Activated naive CD4-positive, alpha-beta T cell treated with anti-CD3 and anti-CD28 coated beads, Interleukin-2, amount 50 U/mL, for 24 hours (primary cell): ENCODE results near the gene TNPO1.
"Not testable (repeated sequence)": the region's sequence is repeated elsewhere in the genome, so short reads cannot be mapped to it uniquely, and the experiment has no call there.

ENCODE experiments used
- H3K27ac Mint-ChIP-seq: one replicate; pipeline ENCODE4 v1.8.0; 2021; ENCODE audit warnings: mild to moderate bottlenecking, mixed read lengths
- H3K27me3 Mint-ChIP-seq: one replicate; pipeline ENCODE4 v1.8.0; 2021; ENCODE audit warnings: mixed read lengths
- H3K36me3 Mint-ChIP-seq: one replicate; pipeline ENCODE4 v1.8.0; 2021; ENCODE audit warnings: mixed read lengths
- H3K4me1 Mint-ChIP-seq: one replicate; pipeline ENCODE4 v1.8.0; 2021; ENCODE audit warnings: mixed read lengths
- H3K4me3 Mint-ChIP-seq: one replicate; pipeline ENCODE4 v1.8.0; 2021; ENCODE audit warnings: mild to moderate bottlenecking, mixed read lengths
- H3K9me3 Mint-ChIP-seq: one replicate; pipeline ENCODE4 v1.8.0; 2021; ENCODE audit warnings: mixed read lengths

Gene TNPO1

DNA sequence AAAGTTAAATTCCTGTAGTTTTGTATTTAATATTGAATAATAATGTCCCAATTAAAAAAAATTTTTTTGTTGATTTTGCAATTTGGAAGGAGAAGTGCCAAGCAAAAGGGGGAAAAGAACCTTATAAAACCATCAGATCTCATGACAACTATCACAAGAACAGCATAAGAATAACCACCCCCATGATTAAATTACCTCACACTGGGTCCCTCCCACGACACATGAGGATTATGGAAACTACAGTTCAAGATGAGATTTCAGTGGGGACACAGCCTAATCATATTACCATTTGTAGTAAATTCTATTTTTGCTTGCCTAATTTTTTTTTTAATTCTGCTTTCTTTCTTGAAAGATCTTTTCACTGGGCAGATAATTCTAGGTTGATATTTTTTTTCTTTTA is 106.0 kb downstream of the TNPO1 start:
- no peaks in the 10 kb centered on the region for H3K4me1 Mint-ChIP-seq
- no peaks in the 10 kb centered on the region for H3K27me3 Mint-ChIP-seq
- H3K4me3 Mint-ChIP-seq, result no peak overlapping the region
- no peaks in the 10 kb centered on the region for H3K9me3 Mint-ChIP-seq
- H3K27ac Mint-ChIP-seq, result no peak overlapping the region
- no peaks in the 10 kb centered on the region for H3K36me3 Mint-ChIP-seq

DNA sequence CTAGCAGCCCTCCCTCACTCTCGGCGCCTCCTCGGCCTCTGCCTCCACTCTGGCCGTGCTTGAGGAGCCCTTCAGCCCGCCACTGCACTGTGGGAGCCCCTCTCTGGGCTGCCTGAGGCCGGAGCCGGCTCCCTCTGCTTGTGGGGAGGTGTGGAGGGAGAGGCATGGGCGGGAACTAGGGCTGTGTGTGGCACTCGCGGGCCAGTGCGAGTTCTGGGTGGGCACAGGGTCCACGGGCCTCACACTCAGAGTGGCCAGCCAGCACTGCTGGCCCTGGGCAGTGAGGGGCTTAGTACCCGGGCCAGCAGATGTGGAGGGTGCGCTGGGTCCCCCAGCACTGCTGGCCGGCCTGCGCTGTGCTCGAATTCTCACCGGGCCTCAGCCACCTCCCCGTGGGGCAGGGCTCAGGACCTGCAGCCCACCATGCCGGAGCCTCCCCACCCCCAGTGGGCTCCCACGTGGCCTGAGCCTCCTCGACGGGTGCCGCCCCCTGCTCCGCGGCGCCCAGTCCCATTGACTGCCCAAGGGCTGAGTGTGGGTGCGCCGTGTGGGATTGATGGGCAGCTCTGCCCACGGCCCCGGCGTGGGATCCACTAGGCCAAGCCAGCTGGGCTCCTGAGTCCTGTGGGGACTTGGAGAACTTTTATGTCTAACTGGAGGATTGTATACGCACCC is 109.0 kb downstream of the TNPO1 start:
- H3K27me3 Mint-ChIP-seq, result no peaks in the 10 kb centered on the region
- no peaks in the 10 kb centered on the region for H3K36me3 Mint-ChIP-seq
- no peaks in the 10 kb centered on the region for H3K9me3 Mint-ChIP-seq
- no peaks in the 10 kb centered on the region for H3K4me1 Mint-ChIP-seq
- no peak overlapping the region for H3K4me3 Mint-ChIP-seq
- no peak overlapping the region for H3K27ac Mint-ChIP-seq

DNA sequence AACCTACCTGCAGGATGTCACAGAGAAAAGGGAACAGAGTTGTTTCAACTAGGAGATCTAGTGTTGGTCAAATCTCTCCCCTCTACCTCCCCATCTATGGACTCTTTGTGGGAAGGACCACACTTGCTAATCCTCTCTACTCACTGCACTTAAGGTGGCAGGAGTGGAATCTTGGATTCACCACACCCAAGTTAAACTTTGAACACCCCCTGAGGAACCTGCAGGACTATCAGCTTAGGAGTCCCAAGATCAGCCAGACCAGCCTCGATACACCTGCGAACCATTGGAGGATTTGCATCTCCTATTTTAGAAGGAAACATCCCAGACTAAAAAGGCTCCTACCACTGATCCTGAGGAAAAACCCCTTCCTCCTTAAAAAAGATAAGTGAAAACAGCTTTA is 116.2 kb downstream of the TNPO1 start:
- not testable (repeated sequence) for H3K4me1 Mint-ChIP-seq, H3K36me3 Mint-ChIP-seq, H3K27ac Mint-ChIP-seq, H3K4me3 Mint-ChIP-seq, H3K27me3 Mint-ChIP-seq, H3K9me3 Mint-ChIP-seq

DNA sequence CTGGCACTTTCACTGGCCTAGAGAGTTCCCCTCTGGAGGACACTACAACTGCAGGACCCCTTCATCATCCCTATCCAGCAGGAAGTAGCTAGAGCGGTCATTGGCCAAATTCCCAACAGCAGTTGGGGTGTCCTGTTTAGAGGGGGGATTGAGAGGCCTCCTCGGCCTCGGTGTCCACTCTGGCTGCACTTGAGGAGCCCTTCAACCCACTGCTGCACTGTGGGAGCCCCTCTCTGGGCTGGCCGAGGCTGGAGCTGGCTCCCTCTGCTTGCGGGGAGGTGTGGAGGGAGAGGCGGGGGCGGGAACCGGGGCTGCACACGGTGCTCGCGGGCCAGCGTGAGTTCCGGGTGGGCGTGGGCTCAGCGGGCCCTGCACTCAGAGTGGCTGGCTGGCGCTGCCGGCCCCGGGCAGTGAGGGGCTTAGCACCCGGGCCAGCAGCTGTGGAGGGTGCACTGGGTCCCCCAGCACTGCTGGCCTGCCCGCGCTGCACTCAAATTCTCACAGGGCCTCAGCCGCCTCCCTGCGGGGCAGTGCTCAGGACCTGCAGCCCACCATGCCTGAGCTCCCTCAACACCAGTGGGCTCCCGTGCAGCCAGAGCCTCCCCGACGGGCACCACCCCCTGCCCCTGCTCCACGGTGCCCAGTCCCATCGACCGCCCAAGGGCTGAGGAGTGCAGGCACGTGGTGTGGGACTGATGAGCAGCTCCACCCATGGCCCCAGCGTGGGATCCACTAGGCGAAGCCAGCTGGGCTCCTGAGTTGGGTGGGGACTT is 118.7 kb downstream of the TNPO1 start:
- peaks cover 15% of the 10 kb centered on the region for H3K27me3 Mint-ChIP-seq
- H3K27ac Mint-ChIP-seq, H3K9me3 Mint-ChIP-seq, H3K4me3 Mint-ChIP-seq, H3K4me1 Mint-ChIP-seq, H3K36me3 Mint-ChIP-seq: not testable (repeated sequence)

DNA sequence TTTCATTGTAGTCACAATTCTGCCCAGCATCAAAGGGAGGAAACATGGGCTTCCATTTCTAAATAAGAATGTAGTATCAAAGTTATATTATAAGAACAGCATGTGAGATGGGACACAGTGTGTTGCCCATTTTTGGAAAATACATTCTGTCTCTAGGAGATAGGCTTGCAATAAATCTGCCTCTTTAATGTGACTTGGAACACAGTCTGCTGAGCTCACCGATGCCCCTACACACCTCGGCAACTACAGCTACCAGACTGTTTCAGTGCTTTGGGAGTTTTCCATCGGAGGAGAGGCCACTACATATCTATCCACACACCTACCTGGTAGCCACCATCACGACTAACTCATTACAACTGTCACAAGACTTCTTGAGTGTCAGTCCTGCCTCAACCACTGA is 120.4 kb downstream of the TNPO1 start:
- H3K27ac Mint-ChIP-seq, result no peak overlapping the region
- no peaks in the 10 kb centered on the region for H3K9me3 Mint-ChIP-seq
- H3K27me3 Mint-ChIP-seq, result peaks cover 13% of the 10 kb centered on the region
- no peaks in the 10 kb centered on the region for H3K36me3 Mint-ChIP-seq
- H3K4me1 Mint-ChIP-seq, result no peaks in the 10 kb centered on the region
- H3K4me3 Mint-ChIP-seq, result no peak overlapping the region

DNA sequence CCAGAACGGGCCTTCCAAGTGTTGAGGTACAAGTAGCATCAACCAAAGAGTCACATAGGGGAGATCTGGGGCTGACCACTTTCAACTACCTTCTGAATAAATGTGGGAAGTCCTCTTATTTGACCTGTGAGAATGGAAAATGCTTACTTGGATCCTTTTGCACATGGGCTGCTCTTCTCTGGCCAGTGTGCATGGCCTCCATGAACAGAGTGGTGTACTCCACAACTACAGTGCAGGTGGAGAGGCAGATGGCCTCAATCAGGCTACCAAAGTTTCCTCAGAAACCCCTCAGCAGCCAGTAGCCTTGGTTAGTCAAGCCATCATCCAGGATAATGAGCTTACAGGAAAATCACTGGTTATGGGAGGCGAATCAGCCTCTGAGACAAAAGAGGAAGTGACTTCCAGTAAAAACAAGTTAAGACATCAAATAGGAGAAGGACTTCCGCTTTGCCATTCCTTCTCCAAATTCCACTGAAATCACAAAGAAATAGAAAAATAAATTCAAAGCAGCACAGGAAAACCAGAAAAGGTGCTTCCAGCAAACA is 121.1 kb downstream of the TNPO1 start:
- no peaks in the 10 kb centered on the region for H3K9me3 Mint-ChIP-seq
- H3K4me3 Mint-ChIP-seq, result no peak overlapping the region
- H3K4me1 Mint-ChIP-seq, result no peaks in the 10 kb centered on the region
- no peak overlapping the region for H3K27ac Mint-ChIP-seq
- H3K36me3 Mint-ChIP-seq, result no peaks in the 10 kb centered on the region
- H3K27me3 Mint-ChIP-seq, result peaks cover 13% of the 10 kb centered on the region

DNA sequence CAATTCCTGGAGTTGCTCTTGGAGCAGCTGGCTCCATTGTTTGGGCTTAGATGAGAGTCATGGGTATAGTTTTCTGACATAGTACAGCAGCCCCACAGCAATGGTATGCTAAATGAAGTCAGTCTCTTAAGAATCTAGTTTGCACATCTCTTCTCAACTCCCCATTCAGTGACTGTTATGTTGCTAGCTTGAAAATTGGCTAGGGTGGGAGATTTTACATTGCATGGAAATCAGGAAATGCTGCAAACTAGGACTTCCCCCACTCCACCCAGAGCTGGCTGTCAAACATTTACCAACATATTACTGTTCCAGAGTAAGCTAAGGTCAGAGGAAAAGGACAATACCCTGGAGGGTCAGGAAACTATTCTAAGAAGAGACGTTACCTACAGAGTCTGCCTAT is 121.7 kb downstream of the TNPO1 start:
- Mint-ChIP-seq H3K9me3 (no peaks in the 10 kb centered on the region), H3K27me3 (peaks cover 13% of the 10 kb centered on the region), H3K4me1 (no peaks in the 10 kb centered on the region), H3K27ac (no peak overlapping the region), H3K36me3 (no peaks in the 10 kb centered on the region), H3K4me3 (no peak overlapping the region)

DNA sequence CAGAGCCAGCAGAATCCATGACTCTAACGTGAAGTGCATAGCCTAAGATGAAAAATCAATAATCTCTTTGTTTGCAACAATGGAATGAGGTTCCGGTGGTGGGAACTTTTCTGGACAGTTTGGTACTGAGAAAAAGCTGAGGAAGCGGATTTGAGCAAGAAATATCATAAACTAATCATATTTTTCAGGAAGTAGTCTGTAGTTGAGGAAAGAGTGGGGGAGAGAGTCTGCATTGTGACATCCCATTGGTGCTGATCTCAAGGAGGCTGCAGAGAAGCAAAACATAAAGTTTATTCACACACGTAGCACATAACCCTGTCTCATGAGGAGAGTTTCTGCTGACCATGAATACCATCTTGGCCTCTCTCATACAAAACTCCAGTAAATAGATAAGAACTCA is 123.6 kb downstream of the TNPO1 start:
- Mint-ChIP-seq H3K9me3 (no peaks in the 10 kb centered on the region), H3K27me3 (peaks cover 19% of the 10 kb centered on the region), H3K4me1 (no peaks in the 10 kb centered on the region), H3K4me3 (no peak overlapping the region), H3K36me3 (no peaks in the 10 kb centered on the region), H3K27ac (no peak overlapping the region)

DNA sequence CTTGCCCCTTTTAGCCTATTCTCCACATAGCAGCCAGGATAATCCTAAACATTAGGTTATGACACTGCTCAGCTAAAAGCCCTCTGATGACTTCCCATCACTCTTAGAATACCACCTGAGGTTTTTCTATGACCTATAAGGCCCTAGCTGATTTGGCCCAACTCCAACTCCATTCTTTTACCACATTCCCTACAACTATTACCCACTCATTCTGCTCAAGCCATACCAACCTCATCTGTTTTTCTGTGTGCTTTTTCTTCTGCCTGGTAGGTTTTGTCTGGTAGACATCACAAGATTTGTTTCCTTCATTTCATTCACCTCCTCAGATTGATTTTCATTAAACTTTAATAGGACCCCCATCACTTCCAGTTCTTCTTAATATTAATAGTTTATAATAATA is 126.8 kb downstream of the TNPO1 start:
- no peaks in the 10 kb centered on the region for H3K9me3 Mint-ChIP-seq
- peaks cover 21% of the 10 kb centered on the region for H3K27me3 Mint-ChIP-seq
- H3K4me3 Mint-ChIP-seq, result no peak overlapping the region
- H3K4me1 Mint-ChIP-seq, result no peaks in the 10 kb centered on the region
- H3K36me3 Mint-ChIP-seq, result no peaks in the 10 kb centered on the region
- H3K27ac Mint-ChIP-seq, result no peak overlapping the region

DNA sequence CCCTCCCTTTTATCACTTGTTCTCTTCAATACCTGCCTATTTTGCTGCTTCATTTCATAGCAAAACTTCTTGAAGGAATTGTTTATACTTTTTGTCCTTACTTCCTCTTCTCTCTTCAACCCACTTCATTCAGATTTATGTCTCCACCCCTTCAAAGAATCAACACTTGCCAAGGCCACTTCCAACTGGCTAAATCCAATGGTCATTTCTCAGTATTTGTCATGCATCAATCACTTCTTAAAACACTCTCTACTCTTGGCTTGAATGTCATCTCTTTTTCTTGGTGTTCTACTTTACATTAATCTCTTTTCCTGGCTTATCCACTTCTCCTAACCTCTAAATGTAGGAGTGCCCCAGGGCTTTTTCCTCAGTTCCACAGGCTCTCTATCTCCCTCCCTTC is 131.0 kb downstream of the TNPO1 start:
- H3K27me3 Mint-ChIP-seq, result peaks cover 22% of the 10 kb centered on the region
- no peaks in the 10 kb centered on the region for H3K4me1 Mint-ChIP-seq
- no peaks in the 10 kb centered on the region for H3K9me3 Mint-ChIP-seq
- H3K27ac Mint-ChIP-seq, result no peak overlapping the region
- no peak overlapping the region for H3K4me3 Mint-ChIP-seq
- no peaks in the 10 kb centered on the region for H3K36me3 Mint-ChIP-seq

DNA sequence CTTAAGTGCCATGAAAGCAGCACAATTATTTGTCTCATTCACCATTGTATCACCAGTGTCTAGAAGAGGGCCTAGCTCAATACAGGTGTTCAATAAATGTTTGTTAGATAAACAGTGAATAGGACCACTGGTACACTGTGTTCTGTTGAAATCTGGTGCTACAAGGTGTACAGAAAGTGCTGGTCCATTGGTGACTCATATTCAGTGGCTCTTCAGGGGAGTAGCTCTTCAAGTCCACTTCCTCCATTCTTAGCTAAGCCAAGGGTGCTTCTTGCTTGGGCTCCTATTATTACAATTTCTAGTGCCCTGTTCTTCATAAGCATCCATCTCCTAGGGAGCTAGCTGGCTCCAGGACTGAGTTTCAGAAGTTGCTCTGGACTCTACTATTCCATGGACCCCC is 133.0 kb downstream of the TNPO1 start:
- no peaks in the 10 kb centered on the region for H3K4me1 Mint-ChIP-seq
- H3K36me3 Mint-ChIP-seq, result no peaks in the 10 kb centered on the region
- no peak overlapping the region for H3K4me3 Mint-ChIP-seq
- H3K27me3 Mint-ChIP-seq, result peaks cover 28% of the 10 kb centered on the region
- no peaks in the 10 kb centered on the region for H3K9me3 Mint-ChIP-seq
- H3K27ac Mint-ChIP-seq, result no peak overlapping the region

DNA sequence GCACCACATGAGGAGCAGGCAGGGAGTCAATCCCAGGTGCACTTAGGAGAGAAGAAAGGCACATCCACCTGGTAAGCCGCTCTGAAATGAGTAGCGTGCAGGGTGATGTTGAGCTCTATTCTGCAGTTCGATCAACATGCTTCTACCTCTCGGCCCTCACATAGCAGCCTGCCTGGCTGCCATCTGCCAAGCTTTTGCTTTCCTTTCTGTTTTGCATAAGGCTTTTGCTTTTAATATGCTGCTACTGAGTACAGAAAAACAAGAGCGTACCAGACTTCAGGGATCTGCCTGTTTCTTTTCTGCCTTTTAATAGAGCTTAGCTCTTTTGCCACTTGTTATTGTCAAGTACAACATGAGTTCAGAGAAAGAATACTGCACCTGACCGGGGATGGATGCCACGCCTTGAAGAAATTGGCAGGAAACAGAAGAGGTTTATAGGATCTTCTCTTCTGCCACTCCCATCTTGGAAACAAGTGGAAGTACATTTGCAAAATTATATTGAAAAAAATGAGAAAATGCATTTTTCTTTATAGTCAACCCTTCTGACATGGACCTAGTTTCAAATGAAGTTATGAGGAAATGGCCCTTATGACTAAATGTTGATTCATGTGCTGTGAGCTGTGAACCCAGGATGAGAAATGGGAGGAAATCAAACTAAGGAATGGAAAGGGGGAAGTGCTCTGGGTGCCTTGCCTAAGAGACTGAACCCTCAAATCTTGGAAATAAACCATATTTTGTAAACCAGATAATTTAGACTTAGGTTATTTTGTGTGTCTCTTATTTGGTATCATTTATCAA is 135.4 kb downstream of the TNPO1 start:
- peaks cover 9% of the 10 kb centered on the region for H3K4me1 Mint-ChIP-seq
- H3K36me3 Mint-ChIP-seq, result peaks cover 4% of the 10 kb centered on the region
- H3K9me3 Mint-ChIP-seq, result no peaks in the 10 kb centered on the region
- peaks cover 32% of the 10 kb centered on the region for H3K27me3 Mint-ChIP-seq
- H3K4me3 Mint-ChIP-seq, result no peak overlapping the region
- no peak overlapping the region for H3K27ac Mint-ChIP-seq

DNA sequence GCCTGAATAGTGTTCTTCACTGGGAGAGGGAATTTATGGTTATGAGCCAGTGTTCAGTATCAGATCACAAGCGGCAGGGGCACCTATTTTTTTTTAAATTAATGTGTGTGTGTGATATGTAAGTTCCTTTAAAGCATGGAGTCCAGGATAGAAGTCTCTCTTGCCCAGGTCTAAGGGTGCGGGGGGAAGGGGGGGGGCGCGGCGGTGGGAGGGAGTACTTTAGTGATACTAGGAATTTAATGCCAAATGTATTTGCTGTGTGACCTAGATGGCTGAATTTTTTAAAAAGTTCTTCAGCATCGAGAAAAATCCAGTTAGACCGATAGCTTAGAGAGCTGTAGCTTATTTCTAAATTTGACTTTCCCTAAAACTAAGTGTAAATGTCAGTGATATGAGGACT is 137.9 kb downstream of the TNPO1 start:
- H3K27me3 Mint-ChIP-seq, result peaks cover 45% of the 10 kb centered on the region

DNA sequence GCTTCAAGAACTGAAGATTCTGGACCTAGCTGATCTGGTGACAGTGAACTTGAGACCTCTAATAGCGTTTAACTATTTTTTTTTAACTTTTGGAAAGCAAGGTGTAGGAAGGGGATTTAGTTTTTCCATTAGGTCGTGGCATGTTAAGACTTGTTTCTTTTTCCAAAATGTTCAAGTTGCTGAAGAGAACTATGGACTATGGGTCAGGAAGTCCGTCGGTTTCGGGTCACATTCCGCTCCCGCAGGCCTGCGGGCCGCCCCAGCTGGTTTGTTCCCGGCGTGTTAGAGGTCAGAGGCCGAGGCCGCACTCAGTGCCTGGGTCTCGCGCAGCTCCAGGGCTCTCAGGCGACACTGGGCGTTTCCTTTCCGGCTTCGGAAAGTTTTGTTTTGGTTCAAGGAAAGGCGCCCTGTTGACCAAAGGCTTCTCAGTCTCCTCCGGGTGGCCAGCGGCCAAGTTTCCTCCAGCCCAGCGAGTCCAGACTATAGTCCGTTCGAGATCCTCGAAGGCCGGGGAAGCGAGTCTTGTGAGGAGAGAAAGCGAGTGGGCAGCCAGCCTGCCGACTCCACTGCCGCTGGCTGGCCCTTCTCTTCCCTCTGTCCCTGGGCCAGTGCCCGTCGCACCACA is 138.8 kb downstream of the TNPO1 start:
- Mint-ChIP-seq H3K36me3 (peaks cover 4% of the 10 kb centered on the region), H3K4me1 (peaks cover 10% of the 10 kb centered on the region), H3K27ac (peak overlapping the region; percentile 82), H3K9me3 (no peaks in the 10 kb centered on the region), H3K27me3 (peaks cover 49% of the 10 kb centered on the region), H3K4me3 (peak overlapping the region; percentile 94)

More for the DNA sequence above, 137.9 kb downstream of the TNPO1 start:
- H3K9me3 Mint-ChIP-seq, result no peaks in the 10 kb centered on the region
- H3K4me1 Mint-ChIP-seq, result peaks cover 10% of the 10 kb centered on the region
- H3K27ac Mint-ChIP-seq, result no peak overlapping the region
- H3K36me3 Mint-ChIP-seq, result peaks cover 4% of the 10 kb centered on the region
- H3K4me3 Mint-ChIP-seq, result no peak overlapping the region

DNA sequence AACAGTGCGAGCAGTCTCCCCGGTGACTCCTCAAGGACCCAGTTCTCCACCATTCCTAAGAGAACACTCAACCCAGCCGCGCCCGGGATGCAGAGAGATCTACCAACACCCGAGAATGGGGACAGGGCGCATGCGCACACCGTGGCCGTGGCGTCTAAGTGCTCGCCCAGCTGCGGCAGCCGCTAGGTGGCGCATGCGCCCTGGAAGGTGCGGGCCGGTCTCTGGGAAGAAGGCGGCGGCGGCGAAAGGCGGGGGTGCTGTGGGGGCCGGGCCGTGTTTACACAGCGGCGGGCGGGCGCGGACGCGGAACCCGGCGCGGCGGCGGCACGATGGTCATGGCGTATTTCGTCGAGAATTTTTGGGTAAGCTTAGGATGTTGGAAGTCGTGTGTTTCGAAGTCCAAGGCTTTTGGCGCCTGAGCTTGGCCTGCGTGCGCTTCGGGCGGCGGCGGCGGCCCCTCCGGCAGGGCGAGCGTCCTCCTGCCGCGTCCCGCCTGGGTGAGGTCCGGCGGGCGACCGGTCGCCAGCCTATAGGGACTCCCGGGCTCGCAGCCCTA is 139.4 kb downstream of the TNPO1 start, which contains the start of gene FCHO2:
TSS of gene FCHO2 (plus strand) at position 274 of the 556 bp plus-strand sequence. CDS start at position 330, 56 bp downstream.
- Mint-ChIP-seq H3K27ac (peak within 1 kb of the TSS; percentile 82), H3K4me3 (peak within 1 kb of the TSS; percentile 94), H3K9me3 (no peaks in the 10 kb centered on the region), H3K27me3 (peaks cover 49% of the 10 kb centered on the region), H3K36me3 (peaks cover 4% of the 10 kb centered on the region), H3K4me1 (peaks cover 10% of the 10 kb centered on the region)
